H9 (cell line): ENCODE results near the gene BTN2A1. TPM values are rescaled to one million over a fixed set of nuclear protein-coding genes. Genes with fewer than 3 reads are reported as not detected.

Source experiments
- DNase-seq: peaks from one replicate; pipeline ENCODE4 v3.0.0-alpha.2; 2017
- H2AFZ ChIP-seq: one replicate; pipeline ENCODE4 v1.6.1; 2013; ENCODE audit warnings: mild to moderate bottlenecking, low read length, control low read depth, moderate library complexity
- H2AK5ac ChIP-seq: 2 replicates; pipeline ENCODE4 v1.6.1; 2013; ENCODE audit warnings: low read length, control low read depth, mixed read lengths; ENCODE audit not compliant: insufficient read length
- H2BK120ac ChIP-seq: one replicate; pipeline ENCODE4 v1.6.1; 2013; ENCODE audit warnings: low read depth, mild to moderate bottlenecking, low read length, control low read depth, inconsistent platforms; ENCODE audit not compliant: poor library complexity, severe bottlenecking
- H2BK12ac ChIP-seq: 2 replicates; pipeline ENCODE4 v1.6.1; 2013; ENCODE audit warnings: low read length, control low read depth, mixed read lengths, low read depth; ENCODE audit not compliant: insufficient read length
- H2BK15ac ChIP-seq: 2 replicates; pipeline ENCODE4 v1.6.1; 2013; ENCODE audit warnings: low read depth, low read length, control low read depth
- H2BK20ac ChIP-seq: one replicate; pipeline ENCODE4 v1.6.1; 2013; ENCODE audit warnings: low read depth, mild to moderate bottlenecking, low read length, control low read depth, inconsistent platforms; ENCODE audit not compliant: poor library complexity, severe bottlenecking
- H2BK5ac ChIP-seq: 2 replicates; pipeline ENCODE4 v1.6.1; 2013; ENCODE audit warnings: low read length, control low read depth, mixed read lengths; ENCODE audit not compliant: insufficient read length
- H3K14ac ChIP-seq: 2 replicates; pipeline ENCODE4 v1.6.1; 2013; ENCODE audit warnings: low read length, control low read depth; ENCODE audit not compliant: insufficient read depth
- H3K18ac ChIP-seq: 2 replicates; pipeline ENCODE4 v1.6.1; 2013; ENCODE audit warnings: low read depth, mild to moderate bottlenecking, mixed read lengths, low read length, control low read depth; ENCODE audit not compliant: insufficient read length
- H3K23ac ChIP-seq: 2 replicates; pipeline ENCODE4 v1.6.1; 2013; ENCODE audit warnings: low read length, control low read depth, mixed read lengths, low read depth; ENCODE audit not compliant: insufficient read length
- H3K23me2 ChIP-seq: 2 replicates; pipeline ENCODE4 v1.6.1; 2013; ENCODE audit warnings: low read depth, mild to moderate bottlenecking, mixed read lengths, low read length, control low read depth; ENCODE audit not compliant: insufficient read length, poor library complexity, severe bottlenecking
- H3K27ac ChIP-seq: 2 replicates; pipeline ENCODE4 v1.5.1; 2013; ENCODE audit warnings: low read length, control low read depth, mixed read lengths, low read depth; ENCODE audit not compliant: insufficient read length
- H3K27me3 ChIP-seq: 2 replicates; pipeline ENCODE4 v1.6.1; 2013; ENCODE audit warnings: low read length, control low read depth, inconsistent platforms; ENCODE audit not compliant: insufficient read depth
- H3K4ac ChIP-seq: 2 replicates; pipeline ENCODE4 v1.6.1; 2013; ENCODE audit warnings: low read depth, mild to moderate bottlenecking, control low read depth, inconsistent platforms, low read length, moderate library complexity
- H3K4me1 ChIP-seq: 2 replicates; pipeline ENCODE4 v1.6.1; 2013; ENCODE audit warnings: low read length, control low read depth, inconsistent platforms; ENCODE audit not compliant: insufficient read depth
- H3K4me2 ChIP-seq: 2 replicates; pipeline ENCODE4 v1.6.1; 2013; ENCODE audit warnings: low read length, control low read depth, mixed read lengths; ENCODE audit not compliant: insufficient read length, insufficient read depth
- H3K56ac ChIP-seq: 2 replicates; pipeline ENCODE4 v1.6.1; 2013; ENCODE audit warnings: low read depth, mild to moderate bottlenecking, mixed read lengths, low read length, control low read depth; ENCODE audit not compliant: insufficient read length
- H3K79me1 ChIP-seq: 2 replicates; pipeline ENCODE4 v1.6.1; 2013; ENCODE audit warnings: low read depth, mild to moderate bottlenecking, moderate library complexity, low read length, control low read depth, inconsistent platforms; ENCODE audit not compliant: insufficient read depth, poor library complexity, severe bottlenecking
- H3K79me2 ChIP-seq: 2 replicates; pipeline ENCODE4 v1.6.1; 2013; ENCODE audit warnings: low read length, control low read depth, inconsistent platforms; ENCODE audit not compliant: insufficient read depth
- H3K9ac ChIP-seq: 2 replicates; pipeline ENCODE4 v1.6.1; 2013; ENCODE audit warnings: low read length, control low read depth, mixed read lengths; ENCODE audit not compliant: insufficient read length; ENCODE audit errors: extremely low read depth
- H3K9me3 ChIP-seq: one replicate; pipeline ENCODE4 v1.6.1; 2013; ENCODE audit warnings: low read depth, low read length, inconsistent platforms; ENCODE audit not compliant: control insufficient read depth
- H3T11ph ChIP-seq: one replicate; pipeline ENCODE4 v1.6.1; 2013; ENCODE audit warnings: mild to moderate bottlenecking, low read length, control low read depth, inconsistent platforms
- H4K20me1 ChIP-seq: one replicate; pipeline ENCODE4 v1.6.1; 2013; ENCODE audit not compliant: control insufficient read depth, insufficient read length, insufficient read depth
- H4K5ac ChIP-seq: 2 replicates; pipeline ENCODE4 v1.6.1; 2013; ENCODE audit warnings: low read depth, mild to moderate bottlenecking, mixed read lengths, low read length, control low read depth; ENCODE audit not compliant: insufficient read length
- H4K8ac ChIP-seq: replicated peaks from 2 replicates; pipeline ENCODE4 v1.6.1; 2013; ENCODE audit warnings: low read length, control low read depth, mixed read lengths, low read depth; ENCODE audit not compliant: insufficient read length
- H4K91ac ChIP-seq: 2 replicates; pipeline ENCODE4 v1.6.1; 2013; ENCODE audit warnings: low read depth, mild to moderate bottlenecking, moderate library complexity, mixed read lengths, low read length, control low read depth; ENCODE audit not compliant: insufficient read length
- H3K27ac Mint-ChIP-seq, 3 experiments: 2 replicates in 2 of 3; 3 replicates in 1 of 3; pipeline ENCODE4 v1.8.0; 2020 to 2021; ENCODE audit warnings: mixed read lengths in 3 of 3, mild to moderate bottlenecking in 1 of 3, moderate library complexity in 1 of 3
- H3K27me3 Mint-ChIP-seq: 2 replicates; pipeline ENCODE4 v1.8.0; 2021; ENCODE audit warnings: low read depth, mild to moderate bottlenecking, moderate library complexity, mixed read lengths
- H3K36me3 Mint-ChIP-seq, 3 experiments: 2 replicates in 2 of 3; 3 replicates in 1 of 3; pipeline ENCODE4 v1.8.0; 2020 to 2021; ENCODE audit warnings: low read depth in 3 of 3, mixed read lengths in 3 of 3; ENCODE audit not compliant: insufficient read depth in 1 of 3
- H3K4me1 Mint-ChIP-seq, 2 experiments: 2 replicates each; pipeline ENCODE4 v1.8.0; 2020; ENCODE audit warnings: mixed read lengths in 2 of 2
- H3K4me3 Mint-ChIP-seq, 2 experiments: 2 replicates in 1 of 2; 3 replicates in 1 of 2; pipeline ENCODE4 v1.8.0; 2020 to 2021; ENCODE audit warnings: mild to moderate bottlenecking in 2 of 2, mixed read lengths in 2 of 2, moderate library complexity in 1 of 2
- H3K9me3 Mint-ChIP-seq, 2 experiments: 2 replicates in 1 of 2; 3 replicates in 1 of 2; pipeline ENCODE4 v1.8.0; 2020; ENCODE audit warnings: mild to moderate bottlenecking in 2 of 2, mixed read lengths in 2 of 2, moderate library complexity in 1 of 2
- WGBS: extraction: QIAGEN DNeasy Blood & Tissue Kit; methylation state at CpG from one replicate; pipeline ENCODE4 v1.1.7; 2013; ENCODE audit warnings: missing lambda C conversion rate, low lambda C conversion rate, mixed read lengths; ENCODE audit not compliant: insufficient read length; ENCODE audit errors: extremely low coverage; 5-methylcytosine and 5-hydroxymethylcytosine counted together
- total RNA-seq: library from RNA; stranded (reverse); gene quantifications from 2 replicates; pipeline ENCODE4 v1.2.1, GENCODE V29; 2021
- TF ChIP-seq, protein P1 (sequence below): fragments of 200-600 bp; sonication (generic); conservative IDR thresholded peaks from 3 replicates; pipeline ENCODE4 v1.8.0; 2021; ENCODE audit warnings: antibody characterized with exemption, mild to moderate bottlenecking

BTN2A1 gene
- total RNA-seq, 1 experiment from 2014 or later = 18.4 TPM

DNA sequence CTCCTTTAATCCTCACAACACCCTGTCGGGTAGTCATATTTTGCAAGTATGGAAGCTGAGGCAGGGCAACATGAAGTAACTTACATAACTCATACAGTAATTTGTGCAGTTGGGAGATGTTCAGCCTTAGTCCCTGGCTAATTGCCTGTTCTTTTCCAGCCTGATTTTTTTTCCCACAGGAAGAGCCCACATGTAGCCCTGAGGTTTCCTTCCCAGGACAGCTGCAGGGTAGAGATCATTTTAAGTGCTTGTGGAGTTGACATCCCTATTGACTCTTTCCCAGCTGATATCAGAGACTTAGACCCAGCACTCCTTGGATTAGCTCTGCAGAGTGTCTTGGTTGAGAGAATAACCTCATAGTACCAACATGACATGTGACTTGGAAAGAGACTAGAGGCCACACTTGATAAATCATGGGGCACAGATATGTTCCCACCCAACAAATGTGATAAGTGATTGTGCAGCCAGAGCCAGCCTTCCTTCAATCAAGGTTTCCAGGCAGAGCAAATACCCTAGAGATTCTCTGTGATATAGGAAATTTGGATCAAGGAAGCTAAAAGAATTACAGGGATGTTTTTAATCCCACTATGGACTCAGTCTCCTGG, 5.0 kb upstream of the BTN2A1 start:
- Histone ChIP-seq H4K8ac (no peak overlapping the region), H3K18ac (no peak overlapping the region), H3K79me1 (no peaks in the 10 kb centered on the region), H3K79me2 (no peaks in the 10 kb centered on the region), H3K27ac (no peak overlapping the region), H3T11ph (no peak overlapping the region), H2AK5ac (no peak overlapping the region), H4K91ac (no peak overlapping the region), H3K23ac (no peak overlapping the region), H3K4me1 (peaks cover 3% of the 10 kb centered on the region; the same call in 1 of the 2 replicates), H2BK15ac (no peak overlapping the region), H3K23me2 (no peaks in the 10 kb centered on the region), H2BK5ac (no peak overlapping the region), H3K4me2 (no peak overlapping the region), H3K4ac (no peak overlapping the region), H4K5ac (no peak overlapping the region), H2AFZ (no peak overlapping the region), H3K27me3 (no peaks in the 10 kb centered on the region), H3K9ac (no peak overlapping the region), H3K56ac (no peak overlapping the region), H3K14ac (no peak overlapping the region), H2BK12ac (no peak overlapping the region), H3K9me3 (no peaks in the 10 kb centered on the region), H2BK20ac (no peak overlapping the region), H4K20me1 (no peaks in the 10 kb centered on the region), H2BK120ac (no peak overlapping the region)
- H3K36me3 Mint-ChIP-seq = no peaks in the 10 kb centered on the region
- H3K27me3 Mint-ChIP-seq = no peaks in the 10 kb centered on the region; the same call in none of the 2 replicates
- no peak overlapping the region for H3K4me3 Mint-ChIP-seq
- TF ChIP-seq, protein P1, sequence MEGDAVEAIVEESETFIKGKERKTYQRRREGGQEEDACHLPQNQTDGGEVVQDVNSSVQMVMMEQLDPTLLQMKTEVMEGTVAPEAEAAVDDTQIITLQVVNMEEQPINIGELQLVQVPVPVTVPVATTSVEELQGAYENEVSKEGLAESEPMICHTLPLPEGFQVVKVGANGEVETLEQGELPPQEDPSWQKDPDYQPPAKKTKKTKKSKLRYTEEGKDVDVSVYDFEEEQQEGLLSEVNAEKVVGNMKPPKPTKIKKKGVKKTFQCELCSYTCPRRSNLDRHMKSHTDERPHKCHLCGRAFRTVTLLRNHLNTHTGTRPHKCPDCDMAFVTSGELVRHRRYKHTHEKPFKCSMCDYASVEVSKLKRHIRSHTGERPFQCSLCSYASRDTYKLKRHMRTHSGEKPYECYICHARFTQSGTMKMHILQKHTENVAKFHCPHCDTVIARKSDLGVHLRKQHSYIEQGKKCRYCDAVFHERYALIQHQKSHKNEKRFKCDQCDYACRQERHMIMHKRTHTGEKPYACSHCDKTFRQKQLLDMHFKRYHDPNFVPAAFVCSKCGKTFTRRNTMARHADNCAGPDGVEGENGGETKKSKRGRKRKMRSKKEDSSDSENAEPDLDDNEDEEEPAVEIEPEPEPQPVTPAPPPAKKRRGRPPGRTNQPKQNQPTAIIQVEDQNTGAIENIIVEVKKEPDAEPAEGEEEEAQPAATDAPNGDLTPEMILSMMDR = no peak
- DNase-seq = no peak
- H3K9me3 Mint-ChIP-seq = no peaks in the 10 kb centered on the region
- H3K27ac Mint-ChIP-seq = no peak overlapping the region
- peaks cover 10% of the 10 kb centered on the region in 2 experiments for H3K4me1 Mint-ChIP-seq
- no CpG with 5 or more reads among the region's 1 CpG for WGBS
